GM21717 (cell line): Measurements from ENCODE around the gene TMEM52B.

Experiments used
- ATAC-seq: cut with Tn5 transposase; IDR thresholded peaks from one replicate; pipeline ENCODE4 v1.9.1; 2021; ENCODE audit warnings: mild to moderate bottlenecking, moderate library complexity; ENCODE audit not compliant: unreplicated experiment

TMEM52B gene

DNA sequence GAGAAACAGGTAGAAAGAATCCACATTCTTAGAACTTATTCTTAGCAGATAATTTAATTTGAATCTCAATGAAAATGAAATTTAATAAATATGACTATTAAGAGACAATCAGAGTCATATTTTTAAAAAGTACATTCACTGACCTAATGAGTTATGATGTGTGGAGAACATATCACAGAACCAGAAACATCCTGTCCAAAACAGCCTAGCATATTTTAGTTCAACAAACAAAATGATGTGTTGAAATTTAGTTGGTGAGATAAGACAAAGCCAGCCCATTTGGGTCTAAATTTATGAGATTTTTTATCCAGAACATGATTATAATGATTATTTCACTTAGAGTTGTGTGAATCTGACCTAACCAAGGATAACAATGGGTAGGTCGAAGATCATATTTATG lies 59.7 kb downstream of the TMEM52B start:
- no peak for ATAC-seq

DNA sequence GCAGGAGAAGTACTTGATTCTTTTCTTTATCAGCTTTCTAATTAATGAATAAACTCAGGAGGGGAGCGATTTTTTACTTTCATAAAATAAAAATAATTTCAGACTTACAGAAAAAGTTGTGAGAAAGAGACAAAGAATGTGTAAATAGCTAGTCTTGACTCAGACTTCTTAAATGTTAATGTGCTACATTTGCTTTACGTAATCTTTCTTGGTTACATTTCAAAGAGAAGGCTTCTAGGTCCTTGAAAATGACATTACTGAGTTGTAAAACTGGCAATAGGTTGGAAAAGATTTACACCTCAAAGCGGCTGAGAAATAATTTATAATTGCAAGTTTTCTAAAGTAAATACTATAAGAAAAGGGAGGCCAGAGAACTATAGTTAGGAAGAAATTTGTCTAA lies 62.5 kb downstream of the TMEM52B start:
- no peak for ATAC-seq
